NCI-H226 (cell line): ENCODE data around the gene KCNK16.

Source experiments
- DNase-seq: peaks from one replicate; pipeline ENCODE4 v3.0.0-alpha.2; 2015

Gene KCNK16

GRCh38 chr6:39322306-39322850 lies at the start of gene KCNK16:
KCNK16 (minus strand) TSS chr6:39322702; CDS start chr6:39322540, 162 bp downstream.
- no peak for DNase-seq

DNA sequence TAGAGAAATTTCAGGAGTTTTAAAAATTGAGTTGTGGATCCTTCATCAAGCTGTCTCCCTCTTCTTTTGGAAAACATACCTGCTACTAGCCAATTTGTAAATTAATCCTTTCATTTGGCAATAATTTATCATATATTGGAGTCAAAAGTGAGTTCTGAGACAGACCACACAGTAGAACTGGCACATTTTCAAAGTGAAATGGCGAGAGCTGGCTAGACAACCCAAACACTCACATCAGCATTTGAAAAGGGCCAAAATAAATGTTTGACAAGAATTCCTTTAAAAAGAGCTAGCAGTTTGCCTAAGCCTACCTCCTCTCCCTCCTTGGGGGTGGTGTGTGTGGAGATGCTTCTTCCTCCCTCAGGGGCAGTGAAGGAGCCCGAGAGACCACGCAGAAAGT lies 47.9 kb upstream of the KCNK16 start:
- DNase-seq, result no peak

- no peak for DNase-seq
Observed at GRCh38 chr6:39369987-39370386, 47.5 kb upstream of the KCNK16 start.

DNA sequence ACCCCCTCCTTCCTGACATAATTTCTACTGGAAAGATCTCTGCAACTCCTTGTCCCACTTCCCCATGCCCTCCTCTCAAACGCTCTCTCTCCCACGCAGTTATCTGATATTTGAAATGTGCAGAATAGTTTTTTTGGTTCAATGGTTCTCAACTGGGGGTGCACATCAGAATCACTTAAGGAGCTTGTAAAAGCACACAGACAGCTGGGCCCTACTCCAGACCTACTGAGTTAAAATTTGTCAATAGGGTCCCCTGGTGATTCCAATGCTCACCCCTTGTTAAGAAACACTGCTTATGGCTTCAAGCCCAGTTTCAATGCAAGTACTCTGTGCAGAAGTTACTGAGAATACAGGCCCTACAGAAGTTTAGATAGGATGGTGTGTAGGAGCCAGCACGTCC lies 45.2 kb upstream of the KCNK16 start:
- no peak for DNase-seq

- no peak for DNase-seq
Observed at GRCh38 chr6:39366931-39367618, 44.6 kb upstream of the KCNK16 start.

GRCh38 chr6:39365281-39366074 lies 43.0 kb upstream of the KCNK16 start:
- DNase-seq, result peak; percentile 12

- no peak for DNase-seq
Observed at GRCh38 chr6:39363280-39363679, 40.8 kb upstream of the KCNK16 start.

DNA sequence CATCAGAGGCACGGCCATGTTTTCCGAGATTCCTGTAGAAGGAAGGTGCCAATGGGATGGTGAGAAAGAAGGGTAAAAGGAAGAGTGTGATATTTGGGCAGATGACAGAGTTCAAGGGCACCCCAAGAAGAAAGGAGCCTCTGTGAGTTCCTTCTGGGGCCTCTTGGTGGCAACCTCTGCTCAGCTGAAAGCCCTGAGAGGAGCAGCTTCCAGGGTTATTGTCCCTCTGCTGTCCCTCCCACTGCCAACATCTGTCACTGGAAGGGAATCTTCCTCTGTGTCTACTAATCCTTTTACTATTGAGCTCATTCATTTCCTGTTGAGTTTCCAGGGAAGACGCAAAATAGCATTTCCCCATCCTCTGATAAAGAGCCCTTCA lies 40.0 kb upstream of the KCNK16 start:
- DNase-seq, result no peak

- peak; percentile 48 for DNase-seq
Observed at GRCh38 chr6:39361657-39362486, 39.4 kb upstream of the KCNK16 start.

DNA sequence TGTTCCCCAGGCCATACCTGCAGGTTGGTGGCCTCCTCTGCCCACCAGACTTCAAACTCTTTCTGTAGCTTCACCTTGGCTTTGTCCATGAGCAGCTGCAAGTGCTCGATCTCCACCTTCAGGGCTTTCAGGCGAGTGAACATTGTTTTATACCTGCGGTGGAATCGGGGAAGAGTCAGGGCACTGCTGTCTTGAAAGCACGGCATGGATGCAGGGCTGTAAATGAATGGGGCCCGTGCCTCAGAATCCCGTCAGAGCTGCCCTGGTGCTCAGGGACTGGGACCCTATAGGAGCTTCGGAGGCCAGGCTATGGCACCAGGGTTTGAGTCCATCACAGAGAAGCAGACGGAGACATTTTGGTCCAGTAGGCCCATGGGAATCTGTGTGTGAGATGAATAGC lies 37.9 kb upstream of the KCNK16 start:
- DNase-seq, result no peak

DNA sequence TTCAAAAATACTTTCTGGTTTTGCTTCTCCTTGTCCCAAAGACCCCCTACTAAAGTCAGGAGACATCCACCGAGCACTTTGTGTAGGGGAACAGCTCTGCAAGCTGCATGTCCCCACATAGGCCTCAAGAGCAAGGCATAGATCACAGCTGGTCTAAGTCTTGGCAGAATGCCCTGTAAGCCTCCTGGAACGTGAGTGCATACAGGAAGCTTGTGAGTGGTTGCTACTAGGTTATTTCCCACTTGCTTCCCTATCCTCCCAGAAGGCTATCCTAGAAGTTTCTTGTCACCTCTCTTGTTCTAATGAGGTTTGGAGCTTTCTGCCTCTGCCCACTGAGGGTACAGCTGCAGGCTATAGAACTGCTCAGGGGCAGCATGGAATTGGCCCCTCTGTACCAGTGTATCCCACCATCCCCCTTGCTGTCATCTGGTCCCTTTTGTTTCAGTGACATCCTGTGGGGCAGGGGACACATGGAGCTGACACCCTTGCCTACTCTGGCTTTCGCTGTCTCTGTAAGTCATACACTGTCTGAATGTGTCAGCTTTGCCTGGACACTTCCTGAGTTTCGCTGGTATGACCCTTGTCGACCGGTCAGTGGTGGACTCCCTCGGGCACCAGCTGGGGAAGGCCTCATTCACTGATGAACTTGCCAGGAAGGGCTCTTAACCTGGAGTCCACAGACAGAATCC lies 35.6 kb upstream of the KCNK16 start:
- DNase-seq, result peak; percentile 36

- DNase-seq, result no peak
Observed at GRCh38 chr6:39353698-39354315, 31.3 kb upstream of the KCNK16 start.

DNA sequence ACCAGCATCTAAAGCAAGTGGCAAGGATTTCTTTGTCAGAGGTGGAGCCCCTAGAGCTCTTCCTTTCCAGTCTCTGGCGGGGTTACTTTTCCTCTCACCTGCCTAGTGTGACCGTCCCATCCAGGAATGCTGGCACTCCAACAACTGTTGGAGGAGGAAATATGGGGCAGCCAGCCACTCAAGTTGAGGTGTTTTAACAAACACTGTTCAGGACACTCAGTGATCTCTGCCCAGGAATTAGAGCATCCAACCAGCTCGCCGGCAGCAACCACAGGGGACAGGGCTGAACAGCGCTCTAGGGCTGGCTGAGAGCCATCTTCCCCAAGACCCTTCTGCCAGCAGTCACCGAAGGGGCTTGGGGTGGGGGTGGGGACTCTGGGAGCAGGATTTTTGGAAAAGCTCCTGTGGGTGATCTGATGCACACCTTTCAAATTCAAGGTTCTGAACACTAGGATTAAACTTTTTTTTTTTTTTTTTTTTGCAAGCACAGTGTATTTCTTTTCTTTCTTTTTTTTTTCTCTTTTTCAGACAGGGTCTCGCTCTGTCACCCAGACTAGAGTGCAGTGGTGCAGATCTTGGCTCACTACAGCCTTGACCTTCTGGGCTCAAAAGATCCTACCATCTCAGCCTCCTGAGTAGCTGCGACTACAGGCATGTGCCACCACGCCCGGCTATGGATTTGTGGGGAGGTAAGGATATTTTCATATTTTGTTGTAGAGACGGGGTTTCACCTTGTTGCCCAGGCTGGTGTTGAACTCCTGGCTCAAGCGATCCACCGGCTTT lies 28.4 kb upstream of the KCNK16 start:
- no peak for DNase-seq

DNA sequence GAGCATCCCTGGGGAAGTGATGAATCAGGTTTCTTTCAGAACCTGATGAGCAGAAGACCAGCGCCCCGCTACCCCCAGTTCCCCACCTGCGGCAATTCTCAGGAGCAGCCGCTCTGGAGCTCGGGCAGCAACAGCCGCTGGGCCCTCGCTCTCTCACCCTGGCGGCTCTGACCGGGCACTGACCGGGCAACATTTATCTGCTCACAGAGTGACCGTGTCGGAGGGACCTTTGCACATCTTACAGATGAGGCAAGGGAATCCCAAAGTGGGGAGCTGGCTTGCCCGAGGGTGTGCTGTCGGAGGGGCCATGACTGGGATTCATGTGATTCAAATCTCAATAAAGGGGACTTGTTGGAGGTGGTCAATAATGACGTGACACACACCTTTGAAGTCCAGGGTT lies 26.2 kb upstream of the KCNK16 start:
- no peak for DNase-seq

DNA sequence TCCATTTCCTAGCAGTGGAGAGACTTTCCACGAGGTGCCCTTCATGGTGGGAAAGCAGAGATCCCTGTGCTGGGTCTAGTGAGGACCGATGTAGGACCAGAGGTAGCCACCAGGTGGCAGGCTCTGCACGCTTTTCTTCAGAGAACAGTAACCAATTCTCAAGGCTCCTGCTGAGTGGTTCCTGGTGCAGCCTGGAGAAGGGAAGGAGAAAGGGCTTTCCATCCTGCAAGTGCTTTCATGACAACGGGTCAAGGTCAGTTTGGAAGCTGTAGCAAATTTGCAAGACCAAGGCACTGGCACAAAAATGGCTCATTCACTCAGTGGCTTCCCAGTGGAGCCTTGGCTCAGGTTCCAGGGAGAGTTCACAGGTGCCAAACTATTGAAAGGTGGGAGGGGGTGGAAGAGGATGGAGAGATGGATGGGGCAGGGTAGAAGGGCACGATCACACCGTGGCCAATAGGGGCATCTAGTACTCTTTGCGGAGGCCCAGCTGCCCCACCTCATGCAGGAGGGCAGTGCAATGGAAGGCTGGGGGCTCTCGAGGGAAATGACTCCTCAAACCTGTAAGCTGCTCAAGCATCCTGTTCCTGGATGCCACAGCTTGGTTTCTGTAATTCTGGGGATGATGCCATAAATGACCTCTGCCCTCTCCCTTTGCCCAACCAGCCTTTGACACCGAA lies 25.5 kb upstream of the KCNK16 start:
- peak; percentile 37 for DNase-seq

DNA sequence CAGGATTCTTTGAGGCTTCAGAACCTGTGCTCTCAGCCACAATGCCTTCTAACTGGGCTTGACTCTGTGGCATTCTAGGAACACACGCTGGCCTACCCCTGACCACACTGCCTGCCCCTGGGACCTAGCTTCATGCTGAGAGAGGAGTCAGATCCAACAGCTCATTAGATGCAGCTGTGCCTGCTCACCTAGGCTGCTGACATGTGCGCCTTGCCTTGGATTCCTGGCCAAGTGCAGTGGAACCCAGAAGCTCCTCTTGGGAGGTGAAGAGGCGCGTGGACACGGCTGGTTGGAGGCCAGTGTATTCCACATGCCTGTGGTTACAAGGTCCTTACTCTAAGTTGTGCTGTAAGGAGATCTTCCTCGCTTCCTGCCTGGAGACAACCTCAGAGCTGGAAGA lies 24.7 kb upstream of the KCNK16 start:
- no peak for DNase-seq

GRCh38 chr6:39344821-39345280 lies 22.3 kb upstream of the KCNK16 start:
- DNase-seq, result no peak

GRCh38 chr6:39343396-39343870 lies 20.9 kb upstream of the KCNK16 start:
- no peak for DNase-seq

DNA sequence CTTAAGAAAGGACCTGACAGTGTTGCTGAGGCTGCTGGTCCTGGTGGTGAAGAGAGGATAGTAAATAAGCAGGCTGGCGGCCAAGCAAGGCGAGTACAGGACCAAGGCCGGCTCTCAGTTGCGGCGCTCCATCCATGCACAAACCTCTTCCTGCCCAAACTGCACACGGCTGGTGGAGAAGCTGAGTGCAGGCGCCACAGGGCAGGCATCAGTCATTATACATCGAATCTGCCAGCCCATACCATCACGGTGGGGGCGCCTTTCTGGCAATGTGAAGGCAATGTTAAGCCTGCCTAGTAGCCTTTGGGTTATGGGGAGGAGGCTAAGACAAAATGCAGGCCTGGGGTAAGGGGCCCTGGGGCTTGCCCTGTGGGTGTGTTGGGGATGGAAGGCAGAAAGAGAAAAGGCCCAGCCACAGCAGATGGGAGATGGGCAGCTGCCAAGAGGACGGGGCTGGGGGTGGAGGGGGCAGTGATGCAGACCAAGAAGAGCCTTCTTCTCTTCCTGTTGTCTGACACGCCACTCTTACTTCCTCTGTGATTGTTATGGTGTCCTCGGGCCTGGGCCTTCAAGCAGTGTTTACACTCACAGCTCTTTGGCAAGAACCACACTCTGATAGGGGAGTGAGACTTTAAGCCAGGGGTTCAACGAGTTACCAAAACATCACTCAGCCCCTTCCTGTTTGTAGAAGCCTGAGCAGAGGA lies 20.3 kb upstream of the KCNK16 start:
- no peak for DNase-seq

DNA sequence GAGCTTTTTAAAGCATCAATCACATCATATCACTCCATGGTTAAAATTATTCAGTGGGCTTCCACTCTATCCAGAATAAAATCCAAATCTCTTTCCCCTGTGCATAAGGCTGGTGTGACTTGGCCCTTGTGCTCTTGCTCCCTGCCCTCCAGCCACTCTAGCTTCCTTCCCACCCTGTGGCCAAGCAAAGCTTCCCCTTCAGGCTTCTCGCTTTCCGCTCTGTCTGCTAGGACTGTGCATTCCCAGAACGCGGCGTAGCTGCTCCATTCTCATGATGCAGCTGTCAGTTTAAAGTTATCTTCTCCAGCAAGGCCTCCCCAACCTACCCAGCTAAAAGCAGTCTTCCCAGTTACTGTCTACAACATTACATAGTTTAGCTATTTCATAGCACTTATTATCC lies 19.4 kb upstream of the KCNK16 start:
- no peak for DNase-seq
